DND-41 (cell line): ENCODE data around the gene TPO.

ENCODE experiments used
- CTCF ChIP-seq: IDR thresholded peaks from 2 replicates; pipeline ENCODE4 v1.5.1; 2012; ENCODE audit warnings: borderline replicate concordance, low read length, moderate library complexity, mild to moderate bottlenecking; ENCODE audit not compliant: poor library complexity, severe bottlenecking; ENCODE audit errors: extremely low read depth
- EZH2 ChIP-seq: IDR thresholded peaks from 3 replicates; pipeline ENCODE4 v1.6.1; 2012; ENCODE audit warnings: borderline replicate concordance, low read depth, mild to moderate bottlenecking, moderate library complexity, low read length, inconsistent platforms; ENCODE audit not compliant: severe bottlenecking

GRCh38 chr2:1432726-1433125 lies 19.5 kb downstream of the TPO start:
- TF ChIP-seq CTCF (no peak), EZH2 (no peak)
